Measurements from ENCODE around the gene CDK17.

- no peak for TF ChIP-seq POLR2A (IDR thresholded peaks at IDR 0.05)
- TF ChIP-seq CTCF (IDR thresholded peaks at IDR 0.05): no peak
Measured at GRCh38 chr12:96322720-96323119, 77.5 kb downstream of the CDK17 start.

Data from prostate gland (tissue), 2 donors.